ENCODE data around the gene CDK5RAP2.
A peak's percentile ranks its signal among the peaks of the same experiment; 100 is the strongest.
"Not testable (repeated sequence)": the region's sequence is repeated elsewhere in the genome, so short reads cannot be mapped to it uniquely, and the experiment has no call there.

Gene CDK5RAP2

GRCh38 chr9:120510816-120511215 is 69.2 kb downstream of the CDK5RAP2 start:
- DNase-seq = no peak

- DNase-seq = no peak
These were observed 71.9 kb downstream of the CDK5RAP2 start for GRCh38 chr9:120507936-120508510.

- DNase-seq = no peak
These were observed 74.8 kb downstream of the CDK5RAP2 start for GRCh38 chr9:120505186-120505585.

- DNase-seq = no peak
These were observed 79.2 kb downstream of the CDK5RAP2 start for GRCh38 chr9:120500733-120501132.

GRCh38 chr9:120497865-120498264 is 82.1 kb downstream of the CDK5RAP2 start:
- not testable (repeated sequence) for DNase-seq

GRCh38 chr9:120496438-120496837 is 83.5 kb downstream of the CDK5RAP2 start:
- DNase-seq = not testable (repeated sequence)

GRCh38 chr9:120490888-120491595 is 88.9 kb downstream of the CDK5RAP2 start:
- DNase-seq = no peak

- no peak for DNase-seq
These were observed 93.1 kb downstream of the CDK5RAP2 start for GRCh38 chr9:120486835-120487234.

GRCh38 chr9:120486347-120486746 is 93.6 kb downstream of the CDK5RAP2 start:
- no peak for DNase-seq

GRCh38 chr9:120485788-120486187 is 94.2 kb downstream of the CDK5RAP2 start:
- DNase-seq = no peak

- DNase-seq = no peak
These were observed 95.8 kb downstream of the CDK5RAP2 start for GRCh38 chr9:120484162-120484561.

- no peak for DNase-seq
These were observed 97.4 kb downstream of the CDK5RAP2 start for GRCh38 chr9:120482424-120483186.

GRCh38 chr9:120481846-120482245 is 98.1 kb downstream of the CDK5RAP2 start:
- no peak for DNase-seq

- DNase-seq = no peak
These were observed 98.7 kb downstream of the CDK5RAP2 start for GRCh38 chr9:120481248-120481647.

- no peak for DNase-seq
These were observed 99.3 kb downstream of the CDK5RAP2 start for GRCh38 chr9:120480707-120481106.

- peak; percentile 26 for DNase-seq
These were observed 101.8 kb downstream of the CDK5RAP2 start for GRCh38 chr9:120478208-120478607.

- DNase-seq = peak; percentile 74
These were observed 102.4 kb downstream of the CDK5RAP2 start for GRCh38 chr9:120477534-120478001.

GRCh38 chr9:120475341-120475740 is 104.6 kb downstream of the CDK5RAP2 start:
- peak; percentile 15 for DNase-seq

- DNase-seq = no peak
These were observed 105.2 kb downstream of the CDK5RAP2 start for GRCh38 chr9:120474591-120475243.

GRCh38 chr9:120473608-120474007 is 106.4 kb downstream of the CDK5RAP2 start:
- DNase-seq = no peak

- no peak for DNase-seq
These were observed 114.1 kb downstream of the CDK5RAP2 start for GRCh38 chr9:120465685-120466407.

GRCh38 chr9:120464887-120465421 is 115.0 kb downstream of the CDK5RAP2 start:
- DNase-seq = no peak

All from EL (cell line).